Measurements from ENCODE around the gene FAM236A.
"Not testable (repeated sequence)": the region's sequence is repeated elsewhere in the genome, so short reads cannot be mapped to it uniquely, and the experiment has no call there.

The FAM236A gene

GRCh38 chrX:72937906-72938305 lies at the start of gene FAM236A:
Gene FAM236A, plus strand, starts transcription at chrX:72938206. Its CDS starts 57 bp downstream, at chrX:72938263.
- DNase-seq (ENCODE audit: low spot score) = not testable (repeated sequence)

- DNase-seq (ENCODE audit: low spot score) = not testable (repeated sequence)
These were observed 48.3 kb upstream of the FAM236A start for GRCh38 chrX:72889740-72890139.

GRCh38 chrX:72912315-72912714 lies 25.7 kb upstream of the FAM236A start, which contains the start of gene FAM236C:
Gene FAM236C, plus strand, starts transcription at chrX:72912615. Its CDS starts 100 bp downstream, at chrX:72912715.
- not testable (repeated sequence) for DNase-seq (ENCODE audit: low spot score)

GRCh38 chrX:72916096-72916495 lies 21.9 kb upstream of the FAM236A start:
- DNase-seq (ENCODE audit: low spot score) = not testable (repeated sequence)

- not testable (repeated sequence) for DNase-seq (ENCODE audit: low spot score)
These were observed 5.7 kb upstream of the FAM236A start for GRCh38 chrX:72932283-72932682.

GRCh38 chrX:72936455-72936854 lies 1.6 kb upstream of the FAM236A start:
- not testable (repeated sequence) for DNase-seq (ENCODE audit: low spot score)

- not testable (repeated sequence) for DNase-seq (ENCODE audit: low spot score)
These were observed 1.0 kb upstream of the FAM236A start for GRCh38 chrX:72936882-72937455.

- not testable (repeated sequence) for DNase-seq (ENCODE audit: low spot score)
These were observed 4.3 kb downstream of the FAM236A start for GRCh38 chrX:72942272-72942671.

- DNase-seq (ENCODE audit: low spot score) = not testable (repeated sequence)
These were observed 5.2 kb downstream of the FAM236A start for GRCh38 chrX:72943035-72943818.

GRCh38 chrX:72943819-72944169 lies 5.8 kb downstream of the FAM236A start, which contains the start of gene DMRTC1:
Gene DMRTC1, minus strand, starts transcription at chrX:72943837. Its CDS starts 68,143 bp downstream, at chrX:72875694.
- DNase-seq (ENCODE audit: low spot score) = not testable (repeated sequence)

GRCh38 chrX:72959971-72960370 lies 22.0 kb downstream of the FAM236A start:
- not testable (repeated sequence) for DNase-seq (ENCODE audit: low spot score)

GRCh38 chrX:72971859-72972258 lies 33.9 kb downstream of the FAM236A start:
- DNase-seq (ENCODE audit: low spot score) = not testable (repeated sequence)

GRCh38 chrX:72974885-72975284 lies 36.9 kb downstream of the FAM236A start:
- DNase-seq (ENCODE audit: low spot score) = not testable (repeated sequence)

GRCh38 chrX:72980894-72981469 lies 43.0 kb downstream of the FAM236A start:
- DNase-seq (ENCODE audit: low spot score) = not testable (repeated sequence)

Data from germinal center (tissue), 1 donor.